ENCODE measurements around the gene ZNF341.
A peak's percentile ranks its signal among the peaks of the same experiment; 100 is the strongest.

The ZNF341 gene

DNA sequence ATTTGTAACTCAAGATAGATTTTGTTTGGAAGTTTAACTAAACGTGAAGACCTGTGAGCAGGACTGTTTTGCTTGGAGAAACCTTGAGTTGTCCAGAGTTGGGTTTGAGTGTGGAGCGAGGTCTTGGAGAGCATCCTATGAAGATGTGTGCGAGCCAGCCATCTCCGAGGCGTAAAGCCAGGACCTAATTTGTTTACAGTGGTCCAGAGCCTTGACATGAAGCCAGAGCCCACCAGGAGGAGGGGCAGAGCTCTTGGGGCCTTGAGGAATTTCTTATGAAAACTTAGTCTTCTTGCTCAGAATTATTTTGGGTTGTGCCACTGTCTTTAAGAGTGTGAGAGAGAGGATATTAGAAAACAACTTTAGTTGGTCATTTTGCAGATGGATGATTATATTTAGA is 85.6 kb downstream of the ZNF341 start:
- peak overlapping the region; percentile 93; the same call in 1 of the 2 replicates for H3K9ac ChIP-seq (ENCODE audit: low read length)
- peaks cover 100% of the 10 kb centered on the region for H3K79me2 ChIP-seq (ENCODE audit: low read length)
- H3K36me3 ChIP-seq (replicated peaks; ENCODE audit: insufficient read depth, low read length), result peaks cover 2% of the 10 kb centered on the region; the same call in 1 of the 2 replicates
- peaks cover 82% of the 10 kb centered on the region for H3F3A ChIP-seq (ENCODE audit: insufficient read depth, low read length)
- peak overlapping the region; percentile 88 for H3K27ac ChIP-seq (ENCODE audit: low read length)
- no peak overlapping the region for H2AFZ ChIP-seq (ENCODE audit: low read length)
- peaks cover 63% of the 10 kb centered on the region for H3K4me1 ChIP-seq (ENCODE audit: low read length)
- no peaks in the 10 kb centered on the region for H3K9me3 ChIP-seq (replicated peaks; ENCODE audit: insufficient read depth, low read length)
- peak overlapping the region; percentile 91 for H3K4me3 ChIP-seq (ENCODE audit: low read length)
- DNase-seq, result no peak
- no peaks in the 10 kb centered on the region for H3K9me2 ChIP-seq (replicated peaks; ENCODE audit: insufficient read depth, low read length)
- H3K27me3 ChIP-seq (replicated peaks; ENCODE audit: insufficient read depth, low read length), result no peaks in the 10 kb centered on the region
- TF ChIP-seq EZH2phosphoT487 (IDR thresholded peaks at IDR 0.05; ENCODE audit: low read length), result no peak
- TF ChIP-seq, protein P1, sequence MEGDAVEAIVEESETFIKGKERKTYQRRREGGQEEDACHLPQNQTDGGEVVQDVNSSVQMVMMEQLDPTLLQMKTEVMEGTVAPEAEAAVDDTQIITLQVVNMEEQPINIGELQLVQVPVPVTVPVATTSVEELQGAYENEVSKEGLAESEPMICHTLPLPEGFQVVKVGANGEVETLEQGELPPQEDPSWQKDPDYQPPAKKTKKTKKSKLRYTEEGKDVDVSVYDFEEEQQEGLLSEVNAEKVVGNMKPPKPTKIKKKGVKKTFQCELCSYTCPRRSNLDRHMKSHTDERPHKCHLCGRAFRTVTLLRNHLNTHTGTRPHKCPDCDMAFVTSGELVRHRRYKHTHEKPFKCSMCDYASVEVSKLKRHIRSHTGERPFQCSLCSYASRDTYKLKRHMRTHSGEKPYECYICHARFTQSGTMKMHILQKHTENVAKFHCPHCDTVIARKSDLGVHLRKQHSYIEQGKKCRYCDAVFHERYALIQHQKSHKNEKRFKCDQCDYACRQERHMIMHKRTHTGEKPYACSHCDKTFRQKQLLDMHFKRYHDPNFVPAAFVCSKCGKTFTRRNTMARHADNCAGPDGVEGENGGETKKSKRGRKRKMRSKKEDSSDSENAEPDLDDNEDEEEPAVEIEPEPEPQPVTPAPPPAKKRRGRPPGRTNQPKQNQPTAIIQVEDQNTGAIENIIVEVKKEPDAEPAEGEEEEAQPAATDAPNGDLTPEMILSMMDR (IDR thresholded peaks at IDR 0.05; ENCODE audit: low read length), result no peak
- no peak for TF ChIP-seq EZH2 (optimal IDR thresholded peaks at IDR 0.05; ENCODE audit: low read depth, low read length)
- peak overlapping the region; percentile 80 for H3K4me2 ChIP-seq (ENCODE audit: low read depth, low read length)
- no peaks in the 10 kb centered on the region for H4K20me1 ChIP-seq (ENCODE audit: insufficient read depth, low read length)

GRCh38 chr20:33819456-33819855 is 87.7 kb downstream of the ZNF341 start:
- H2AFZ ChIP-seq (ENCODE audit: low read length), result no peak overlapping the region
- peak overlapping the region; percentile 1; the same call in 1 of the 2 replicates for H3K9ac ChIP-seq (ENCODE audit: low read length)
- H3K27me3 ChIP-seq (replicated peaks; ENCODE audit: insufficient read depth, low read length), result no peaks in the 10 kb centered on the region
- no peaks in the 10 kb centered on the region for H4K20me1 ChIP-seq (ENCODE audit: insufficient read depth, low read length)
- H3K4me2 ChIP-seq (ENCODE audit: low read depth, low read length), result peak overlapping the region; percentile 80; the same call in 1 of the 2 replicates
- peaks cover 80% of the 10 kb centered on the region for H3F3A ChIP-seq (ENCODE audit: insufficient read depth, low read length)
- H3K4me3 ChIP-seq (ENCODE audit: low read length), result 0 out of 2 replicates have a peak overlapping the region, but pooled peaks have one; percentile 5
- no peak for TF ChIP-seq EZH2phosphoT487 (IDR thresholded peaks at IDR 0.05; ENCODE audit: low read length)
- no peak for TF ChIP-seq EZH2 (optimal IDR thresholded peaks at IDR 0.05; ENCODE audit: low read depth, low read length)
- TF ChIP-seq, protein P1 (IDR thresholded peaks at IDR 0.05; ENCODE audit: low read length), result no peak
- peak overlapping the region; percentile 88; the same call in 1 of the 2 replicates for H3K27ac ChIP-seq (ENCODE audit: low read length)
- H3K36me3 ChIP-seq (replicated peaks; ENCODE audit: insufficient read depth, low read length), result peaks cover 6% of the 10 kb centered on the region; the same call in 1 of the 2 replicates
- peaks cover 100% of the 10 kb centered on the region for H3K79me2 ChIP-seq (ENCODE audit: low read length)
- peaks cover 82% of the 10 kb centered on the region for H3K4me1 ChIP-seq (ENCODE audit: low read length)
- H3K9me3 ChIP-seq (replicated peaks; ENCODE audit: insufficient read depth, low read length), result no peaks in the 10 kb centered on the region
- no peaks in the 10 kb centered on the region for H3K9me2 ChIP-seq (replicated peaks; ENCODE audit: insufficient read depth, low read length)
- no peak for DNase-seq

DNA sequence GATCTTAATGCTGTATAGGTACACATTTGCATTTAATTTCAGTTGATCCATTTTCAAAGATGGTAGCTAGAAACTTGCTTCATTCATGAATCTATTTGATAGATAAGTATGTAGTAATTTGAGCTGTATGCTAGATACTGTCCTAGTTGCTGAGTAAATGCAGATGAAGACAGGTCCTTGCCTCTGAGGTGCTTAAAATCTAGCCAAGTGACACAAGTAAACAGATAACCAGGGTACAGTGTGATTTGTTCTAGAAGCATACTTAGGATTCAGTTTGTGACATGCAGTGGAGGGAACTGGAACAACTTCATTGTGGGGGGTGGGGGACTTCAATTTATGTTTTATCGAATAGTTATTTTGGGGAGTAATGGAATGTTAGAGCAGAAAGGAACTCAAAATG is 88.6 kb downstream of the ZNF341 start:
- Histone ChIP-seq H2AFZ (ENCODE audit: low read length) (no peak overlapping the region), H3K9ac (ENCODE audit: low read length) (peak overlapping the region; percentile 13; the same call in 1 of the 2 replicates), H3K79me2 (ENCODE audit: low read length) (peaks cover 100% of the 10 kb centered on the region), H3F3A (ENCODE audit: insufficient read depth, low read length) (peaks cover 80% of the 10 kb centered on the region), H3K27me3 (replicated peaks; ENCODE audit: insufficient read depth, low read length) (no peaks in the 10 kb centered on the region), H3K9me2 (replicated peaks; ENCODE audit: insufficient read depth, low read length) (no peaks in the 10 kb centered on the region), H3K36me3 (replicated peaks; ENCODE audit: insufficient read depth, low read length) (peaks cover 6% of the 10 kb centered on the region; the same call in 1 of the 2 replicates), H3K27ac (ENCODE audit: low read length) (peak overlapping the region; percentile 88; the same call in 1 of the 2 replicates), H4K20me1 (ENCODE audit: insufficient read depth, low read length) (no peaks in the 10 kb centered on the region), H3K9me3 (replicated peaks; ENCODE audit: insufficient read depth, low read length) (no peaks in the 10 kb centered on the region), H3K4me3 (ENCODE audit: low read length) (peak overlapping the region; percentile 6; the same call in 1 of the 2 replicates), H3K4me1 (ENCODE audit: low read length) (peaks cover 86% of the 10 kb centered on the region), H3K4me2 (ENCODE audit: low read depth, low read length) (peak overlapping the region; percentile 36)
- no peak for DNase-seq
- no peak for TF ChIP-seq EZH2 (optimal IDR thresholded peaks at IDR 0.05; ENCODE audit: low read depth, low read length)

- peaks cover 86% of the 10 kb centered on the region for H3K4me1 ChIP-seq (ENCODE audit: low read length)
- no peak overlapping the region; the same call in 1 of the 2 replicates for H3K27ac ChIP-seq (ENCODE audit: low read length)
- no peaks in the 10 kb centered on the region for H3K9me3 ChIP-seq (replicated peaks; ENCODE audit: insufficient read depth, low read length)
- TF ChIP-seq, protein P1 (IDR thresholded peaks at IDR 0.05; ENCODE audit: low read length), result no peak
- TF ChIP-seq EZH2 (optimal IDR thresholded peaks at IDR 0.05; ENCODE audit: low read depth, low read length), result no peak
- TF ChIP-seq EZH2phosphoT487 (IDR thresholded peaks at IDR 0.05; ENCODE audit: low read length), result no peak
- no peak overlapping the region for H3K4me3 ChIP-seq (ENCODE audit: low read length)
- no peak overlapping the region for H3K4me2 ChIP-seq (ENCODE audit: low read depth, low read length)
- H3F3A ChIP-seq (ENCODE audit: insufficient read depth, low read length), result peaks cover 80% of the 10 kb centered on the region
- DNase-seq, result no peak
- peaks cover 100% of the 10 kb centered on the region for H3K79me2 ChIP-seq (ENCODE audit: low read length)
- H4K20me1 ChIP-seq (ENCODE audit: insufficient read depth, low read length), result no peaks in the 10 kb centered on the region
- no peaks in the 10 kb centered on the region for H3K9me2 ChIP-seq (replicated peaks; ENCODE audit: insufficient read depth, low read length)
- no peak overlapping the region for H3K9ac ChIP-seq (ENCODE audit: low read length)
- H3K36me3 ChIP-seq (replicated peaks; ENCODE audit: insufficient read depth, low read length), result peaks cover 6% of the 10 kb centered on the region; the same call in 1 of the 2 replicates
- no peaks in the 10 kb centered on the region for H3K27me3 ChIP-seq (replicated peaks; ENCODE audit: insufficient read depth, low read length)
- no peak overlapping the region for H2AFZ ChIP-seq (ENCODE audit: low read length)
Measured at GRCh38 chr20:33821270-33821836, 89.6 kb downstream of the ZNF341 start.

Measured in MM.1S (cell line).